NAMALWA (cell line): Measurements from ENCODE around the gene ABCC5.
A peak's percentile ranks its signal among the peaks of the same experiment; 100 is the strongest.

ENCODE experiments used
- DNase-seq: peaks from one replicate; pipeline ENCODE4 v3.0.0-alpha.2; 2015; ENCODE audit warnings: low spot score

ABCC5 gene

GRCh38 chr3:183922421-183922820 is 95.3 kb downstream of the ABCC5 start:
- DNase-seq: no peak

GRCh38 chr3:183921096-183921495 is 96.6 kb downstream of the ABCC5 start:
- DNase-seq: no peak

GRCh38 chr3:183920416-183920815 is 97.3 kb downstream of the ABCC5 start:
- no peak for DNase-seq

GRCh38 chr3:183918178-183918577 is 99.5 kb downstream of the ABCC5 start:
- DNase-seq: no peak

- DNase-seq: no peak
Measured at GRCh38 chr3:183917776-183918175, 99.9 kb downstream of the ABCC5 start.

GRCh38 chr3:183914856-183915255 is 102.8 kb downstream of the ABCC5 start:
- DNase-seq: no peak

GRCh38 chr3:183913580-183913920 is 104.1 kb downstream of the ABCC5 start:
- DNase-seq: no peak

- no peak for DNase-seq
Measured at GRCh38 chr3:183912895-183913579, 104.6 kb downstream of the ABCC5 start.

- no peak for DNase-seq
Measured at GRCh38 chr3:183911763-183912506, 105.7 kb downstream of the ABCC5 start.

GRCh38 chr3:183911087-183911486 is 106.6 kb downstream of the ABCC5 start:
- no peak for DNase-seq

- DNase-seq: no peak
Measured at GRCh38 chr3:183909030-183909600, 108.6 kb downstream of the ABCC5 start.

GRCh38 chr3:183907911-183908331 is 109.8 kb downstream of the ABCC5 start:
- DNase-seq: no peak

GRCh38 chr3:183907176-183907575 is 110.5 kb downstream of the ABCC5 start:
- no peak for DNase-seq

- DNase-seq: no peak
Measured at GRCh38 chr3:183906234-183906921, 111.3 kb downstream of the ABCC5 start.

GRCh38 chr3:183904833-183905780 is 112.6 kb downstream of the ABCC5 start:
- no peak for DNase-seq

- DNase-seq: no peak
Measured at GRCh38 chr3:183898028-183898431, 119.7 kb downstream of the ABCC5 start.

GRCh38 chr3:183897606-183898005 is 120.1 kb downstream of the ABCC5 start:
- DNase-seq: no peak

GRCh38 chr3:183896610-183897009 is 121.1 kb downstream of the ABCC5 start:
- DNase-seq: no peak

- DNase-seq: no peak
Measured at GRCh38 chr3:183896184-183896583, 121.5 kb downstream of the ABCC5 start.

- DNase-seq: no peak
Measured at GRCh38 chr3:183895774-183896173, 121.9 kb downstream of the ABCC5 start.

- DNase-seq: peak; percentile 80
Measured at GRCh38 chr3:183895296-183895695, 122.4 kb downstream of the ABCC5 start.
